ENCODE results near the gene MARK3.

The MARK3 gene

GRCh38 chr14:103545915-103546651, 160.9 kb downstream of the MARK3 start:
- DNase-seq (ENCODE audit: low read depth in 2 of 3, low spot score in 1 of 3) = no peak

- peak; percentile 59 to 65 (median 61) for DNase-seq (ENCODE audit: low read depth in 2 of 3, low spot score in 1 of 3)
Observed at GRCh38 chr14:103546652-103547454, 161.6 kb downstream of the MARK3 start.

DNA sequence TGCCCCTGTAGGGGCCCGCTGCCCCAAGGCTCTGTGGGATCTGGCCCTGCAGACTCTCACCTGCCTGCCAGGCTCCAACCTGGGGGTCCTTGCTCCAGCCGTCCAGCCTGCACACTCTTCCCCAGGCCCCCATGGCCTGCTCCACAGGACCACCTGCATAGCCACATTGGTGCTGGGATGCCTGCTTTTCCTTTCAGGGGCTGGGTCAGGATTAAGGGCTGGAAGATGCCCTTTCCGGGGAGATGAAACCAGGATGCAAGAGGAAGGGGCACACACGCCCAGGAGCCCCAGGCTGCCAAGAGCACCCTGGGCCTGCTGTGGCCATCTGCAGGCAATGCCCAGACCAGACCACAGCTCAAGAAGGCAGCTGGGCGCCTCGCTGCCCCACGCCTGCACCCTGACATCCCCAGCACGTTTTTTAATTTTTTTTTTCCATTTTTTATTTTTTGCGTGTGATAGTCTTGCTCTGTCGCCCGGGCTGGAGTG, 162.3 kb downstream of the MARK3 start:
- DNase-seq (ENCODE audit: low read depth in 2 of 3, low spot score in 1 of 3) = no peak

DNA sequence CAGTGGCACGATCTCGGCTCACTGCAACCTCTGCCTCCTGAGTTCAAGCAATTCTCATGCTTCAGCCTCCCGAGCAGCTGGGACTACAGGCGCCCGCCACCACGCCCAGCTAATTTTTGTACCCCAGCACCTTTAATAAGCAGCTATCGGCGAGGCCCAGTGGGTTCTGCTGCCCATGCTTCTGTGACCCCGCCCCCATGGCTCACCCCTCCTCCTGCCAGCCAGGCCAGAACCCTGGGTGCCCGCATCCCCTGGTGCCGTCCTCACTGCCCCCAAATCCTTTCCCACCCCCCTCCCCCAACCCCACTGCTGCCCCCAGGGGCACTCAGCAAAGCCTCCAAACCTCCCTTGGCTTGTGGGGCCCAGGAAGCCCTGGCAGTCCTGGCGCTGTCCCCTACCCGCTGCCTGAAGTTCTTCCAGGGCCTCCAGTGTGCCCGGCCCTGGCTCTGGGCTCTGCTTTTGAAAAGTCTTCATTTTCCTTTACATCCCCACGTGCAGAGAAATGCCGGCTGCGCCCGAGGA, 162.8 kb downstream of the MARK3 start:
- no peak for DNase-seq (ENCODE audit: low read depth in 2 of 3, low spot score in 1 of 3)

GRCh38 chr14:103548463-103549351, 163.5 kb downstream of the MARK3 start:
- no peak for DNase-seq (ENCODE audit: low read depth in 2 of 3, low spot score in 1 of 3)

DNA sequence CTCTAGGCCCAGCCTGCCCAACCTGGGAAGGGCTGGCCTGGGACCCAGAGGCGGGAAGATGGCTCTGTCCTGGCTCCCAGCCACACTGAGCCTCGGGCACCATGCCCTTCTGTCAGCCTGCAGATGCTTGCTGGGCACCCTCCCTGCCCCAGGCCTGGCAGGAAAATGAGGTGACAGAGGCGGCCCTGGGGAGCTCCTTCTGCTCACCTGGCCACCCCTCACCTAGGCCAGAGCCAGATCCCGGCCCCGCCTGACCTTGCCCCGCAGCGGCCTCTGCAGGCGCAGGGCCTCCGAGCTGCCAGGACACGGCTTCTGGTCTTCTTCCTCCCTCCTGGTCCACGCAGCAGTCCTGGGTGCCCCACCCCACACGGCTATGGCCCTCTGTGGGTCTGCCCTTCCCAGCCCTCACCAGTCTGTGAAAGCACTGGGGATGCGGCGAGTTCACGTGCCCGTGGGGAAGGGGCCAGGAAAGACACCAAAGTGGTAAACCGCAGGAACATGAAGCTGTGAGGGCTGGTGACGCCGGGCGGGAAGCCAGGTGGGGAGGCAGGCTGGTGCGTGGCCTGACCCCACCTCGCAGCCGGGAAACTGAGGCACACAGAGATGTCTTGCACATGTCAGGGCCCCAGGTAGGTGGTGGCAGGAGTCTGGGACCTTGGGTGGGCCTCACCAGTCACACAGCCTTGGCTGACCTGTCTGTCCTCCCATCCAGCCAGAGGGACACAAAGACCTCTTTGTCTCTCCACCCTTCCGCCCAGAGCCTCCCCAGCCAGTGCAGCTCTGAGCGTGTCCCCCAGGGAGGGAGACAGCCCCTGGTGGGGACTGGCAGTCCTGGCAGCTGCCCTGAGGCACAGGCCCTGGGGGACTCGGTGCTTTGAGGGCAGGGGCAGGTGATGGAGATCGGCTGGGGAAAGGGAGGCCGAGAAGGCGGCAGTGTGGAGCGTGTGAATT, 164.4 kb downstream of the MARK3 start:
- DNase-seq (ENCODE audit: low read depth in 2 of 3, low spot score in 1 of 3) = no peak

- DNase-seq (ENCODE audit: low read depth in 2 of 3, low spot score in 1 of 3) = no peak
Observed at GRCh38 chr14:103550451-103551337, 165.5 kb downstream of the MARK3 start.

- no peak for DNase-seq (ENCODE audit: low read depth in 2 of 3, low spot score in 1 of 3)
Observed at GRCh38 chr14:103551338-103551762, 166.1 kb downstream of the MARK3 start.

DNA sequence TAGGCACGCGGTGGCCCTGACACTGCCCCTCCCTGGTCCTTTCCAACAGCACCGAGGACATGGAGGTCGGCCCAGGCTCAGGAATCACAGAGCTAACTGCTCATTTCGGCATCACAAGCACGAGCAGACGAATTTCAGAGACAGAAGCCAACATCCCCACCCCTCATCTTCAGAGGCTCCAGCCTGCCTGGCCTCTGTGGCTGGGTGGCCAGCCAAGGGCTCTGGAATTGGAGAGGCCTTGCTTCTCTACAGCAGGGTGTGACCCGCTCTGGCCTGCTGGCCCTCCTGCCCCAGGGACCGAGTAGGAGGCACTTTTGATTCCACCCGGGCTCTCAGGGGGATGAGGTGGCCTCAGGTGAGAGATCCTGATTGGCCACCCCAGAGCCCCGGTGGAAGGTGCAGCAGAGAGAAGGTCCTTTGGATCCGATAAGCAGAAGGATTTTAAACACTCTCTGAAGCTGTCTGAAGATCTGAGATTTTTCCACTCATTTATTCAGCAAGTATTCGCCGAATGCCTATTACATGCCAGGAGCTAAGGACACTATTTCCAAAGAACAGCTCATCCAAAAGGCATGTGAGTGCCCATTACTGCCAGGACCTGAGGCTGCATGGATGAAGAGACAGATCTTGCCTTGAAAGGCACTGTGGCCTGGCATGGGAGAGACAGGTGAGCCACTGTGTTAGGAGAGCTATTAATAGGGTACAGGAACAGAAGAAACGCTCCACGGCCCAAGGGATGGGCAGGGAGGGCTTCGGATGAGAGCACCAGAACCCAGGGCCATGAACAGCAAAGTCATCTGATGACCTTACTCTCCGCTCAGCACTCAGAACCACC, 167.0 kb downstream of the MARK3 start:
- no peak for DNase-seq (ENCODE audit: low read depth in 2 of 3, low spot score in 1 of 3)

- DNase-seq (ENCODE audit: low read depth in 2 of 3, low spot score in 1 of 3) = no peak
Observed at GRCh38 chr14:103552846-103553210, 167.6 kb downstream of the MARK3 start.

Measured in stimulated activated CD4-positive, alpha-beta T cell treated with anti-CD3 and anti-CD28 coated beads, Interleukin-12 subunit alpha, Interleukin-12 subunit beta, amount 100 ng/mL, for 48 hours (primary cell).